Activated CD4-positive, alpha-beta memory T cell treated with anti-CD3 and anti-CD28 coated beads for 36 hours (primary cell): ENCODE results near the gene SEMA4C. TPM values are rescaled to one million over a fixed set of nuclear protein-coding genes. Genes with fewer than 3 reads are reported as not detected.

Experiments
- CTCF ChIA-PET: fragments of 350-600 bp; sonication (Branson Sonifier 250); formaldehyde crosslinking; loops from one replicate; lab custom pipeline; 2021; ENCODE audit warnings: antibody characterized with exemption, inconsistent platforms; lab: Charles Lee
- POLR2A ChIA-PET: fragments of 350-600 bp; sonication (Branson Sonifier 250); formaldehyde crosslinking; loops from one replicate; lab custom pipeline; 2021; ENCODE audit warnings: antibody characterized with exemption; lab: Charles Lee
- DNase-seq: peaks from one replicate; pipeline ENCODE4 v3.0.0-alpha.2; 2020
- H3K27ac Mint-ChIP-seq: one replicate; pipeline ENCODE4 v1.8.0; 2021; ENCODE audit warnings: mixed read lengths
- H3K27me3 Mint-ChIP-seq: one replicate; pipeline ENCODE4 v1.8.0; 2021; ENCODE audit warnings: mixed read lengths
- H3K36me3 Mint-ChIP-seq: one replicate; pipeline ENCODE4 v1.8.0; 2021; ENCODE audit warnings: mixed read lengths
- H3K4me1 Mint-ChIP-seq: one replicate; pipeline ENCODE4 v1.8.0; 2021; ENCODE audit warnings: low read depth, mixed read lengths
- H3K4me3 Mint-ChIP-seq: one replicate; pipeline ENCODE4 v1.8.0; 2021; ENCODE audit warnings: mild to moderate bottlenecking, mixed read lengths
- H3K9me3 Mint-ChIP-seq: one replicate; pipeline ENCODE4 v1.8.0; 2021; ENCODE audit warnings: mixed read lengths
- intact Hi-C: fragments of 100-400 bp; cut with micrococcal nuclease; formaldehyde crosslinking; loops from one replicate; pipeline ENCODE4 v1.15.1; 2023
- total RNA-seq, 2 experiments: library from RNA; stranded (reverse); gene quantifications; one replicate each; pipeline ENCODE4 v1.2.3, GENCODE V29; 2021

SEMA4C gene
- total RNA-seq, 2 experiments from 2014 or later: 13.9 to 18.8 TPM

GRCh38 chr2:96859681-96860064 lies 10.2 kb downstream of the SEMA4C start:
- intact Hi-C loops: loop anchor here (2.0 to 5.0 kb wide), 2 partner anchors 15 to 42 kb away; partner anchors contain the start of gene CNNM3
- CTCF ChIA-PET: interaction anchor here (1.1 to 8.4 kb wide), 2 partner anchors 9 to 94 kb away, joined by 8 to 192 read pairs; no protein-coding TSS in a partner anchor
- Mint-ChIP-seq H3K27ac (no peak overlapping the region), H3K36me3 (peaks cover 19% of the 10 kb centered on the region), H3K4me1 (peaks cover 42% of the 10 kb centered on the region), H3K9me3 (no peaks in the 10 kb centered on the region), H3K4me3 (no peak overlapping the region), H3K27me3 (no peaks in the 10 kb centered on the region)
- POLR2A ChIA-PET: no interaction called here
- no peak for DNase-seq

DNA sequence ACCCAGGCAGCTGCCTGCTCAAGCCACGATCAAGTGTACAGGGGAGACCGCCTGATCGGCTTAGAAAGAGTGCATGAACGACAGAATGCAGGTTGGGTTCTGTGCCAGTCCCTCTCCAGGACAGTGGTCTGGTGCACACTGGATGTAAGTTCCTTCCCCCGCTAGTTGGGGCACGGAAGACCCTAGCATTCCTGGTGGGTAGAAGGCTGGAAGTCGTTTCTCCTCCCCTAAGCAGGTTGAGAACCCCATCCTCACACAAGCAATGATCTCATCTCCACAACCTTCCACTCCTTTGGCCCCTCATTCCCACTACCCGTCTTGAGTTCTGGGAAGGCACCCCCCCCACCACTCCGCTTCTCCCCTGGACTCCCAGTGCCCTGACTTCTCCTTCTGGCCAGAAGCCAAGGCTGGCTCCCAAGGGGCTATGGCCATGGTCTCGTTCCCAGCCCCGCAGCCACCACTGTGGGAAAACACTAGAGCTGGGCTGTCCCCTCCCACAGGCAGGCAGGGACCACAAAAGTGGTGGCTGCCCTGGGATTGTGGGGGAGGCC lies 10.7 kb downstream of the SEMA4C start:
- peaks cover 19% of the 10 kb centered on the region for H3K36me3 Mint-ChIP-seq
- no peaks in the 10 kb centered on the region for H3K9me3 Mint-ChIP-seq
- intact Hi-C loops: loop anchor here (2.0 to 5.0 kb wide), 2 partner anchors 16 to 42 kb away; partner anchors contain the start of gene CNNM3
- DNase-seq: no peak
- ChIA-PET POLR2A (interaction anchor here (1.4 to 3.1 kb wide), 2 partner anchors 10 to 16 kb away, joined by 4 to 21 read pairs; no protein-coding TSS in a partner anchor), CTCF (interaction anchor here (2.5 to 8.4 kb wide), 3 partner anchors 11 to 253 kb away, joined by 36 to 192 read pairs (median 72); partner anchors contain the start of genes ANKRD36 and SEMA4C)
- H3K27ac Mint-ChIP-seq: no peak overlapping the region
- H3K27me3 Mint-ChIP-seq: no peaks in the 10 kb centered on the region
- peaks cover 42% of the 10 kb centered on the region for H3K4me1 Mint-ChIP-seq
- peak overlapping the region; percentile 48 for H3K4me3 Mint-ChIP-seq

GRCh38 chr2:96857667-96858372 lies 12.1 kb downstream of the SEMA4C start, which contains the start of gene ANKRD39:
Gene ANKRD39, minus strand, starts transcription at chr2:96858016. Its CDS starts 29 bp downstream, at chr2:96857987.
- peaks cover 22% of the 10 kb centered on the region for H3K36me3 Mint-ChIP-seq
- peak within 1 kb of the TSS; percentile 84 for H3K27ac Mint-ChIP-seq
- H3K9me3 Mint-ChIP-seq: no peaks in the 10 kb centered on the region
- no peaks in the 10 kb centered on the region for H3K27me3 Mint-ChIP-seq
- peaks cover 43% of the 10 kb centered on the region for H3K4me1 Mint-ChIP-seq
- DNase-seq: peak; percentile 98
- CTCF ChIA-PET: interaction anchor here (0.6 to 8.4 kb wide), 30 partner anchors 10 to 741 kb away, joined by 3 to 192 read pairs (median 10); partner anchors contain the start of genes ANKRD36, CNNM3, KANSL3 and SEMA4C
- H3K4me3 Mint-ChIP-seq: peak within 1 kb of the TSS; percentile 93
- intact Hi-C loops: loop anchor here (1.0 to 5.0 kb wide), 5 partner anchors 17 to 254 kb away; partner anchors contain the start of gene CNNM3
- POLR2A ChIA-PET: interaction anchor here (0.6 to 3.1 kb wide), 21 partner anchors 9 to 255 kb away, joined by 3 to 21 read pairs (median 4); partner anchors contain the start of genes ANKRD36, CNNM3 and KANSL3

DNA sequence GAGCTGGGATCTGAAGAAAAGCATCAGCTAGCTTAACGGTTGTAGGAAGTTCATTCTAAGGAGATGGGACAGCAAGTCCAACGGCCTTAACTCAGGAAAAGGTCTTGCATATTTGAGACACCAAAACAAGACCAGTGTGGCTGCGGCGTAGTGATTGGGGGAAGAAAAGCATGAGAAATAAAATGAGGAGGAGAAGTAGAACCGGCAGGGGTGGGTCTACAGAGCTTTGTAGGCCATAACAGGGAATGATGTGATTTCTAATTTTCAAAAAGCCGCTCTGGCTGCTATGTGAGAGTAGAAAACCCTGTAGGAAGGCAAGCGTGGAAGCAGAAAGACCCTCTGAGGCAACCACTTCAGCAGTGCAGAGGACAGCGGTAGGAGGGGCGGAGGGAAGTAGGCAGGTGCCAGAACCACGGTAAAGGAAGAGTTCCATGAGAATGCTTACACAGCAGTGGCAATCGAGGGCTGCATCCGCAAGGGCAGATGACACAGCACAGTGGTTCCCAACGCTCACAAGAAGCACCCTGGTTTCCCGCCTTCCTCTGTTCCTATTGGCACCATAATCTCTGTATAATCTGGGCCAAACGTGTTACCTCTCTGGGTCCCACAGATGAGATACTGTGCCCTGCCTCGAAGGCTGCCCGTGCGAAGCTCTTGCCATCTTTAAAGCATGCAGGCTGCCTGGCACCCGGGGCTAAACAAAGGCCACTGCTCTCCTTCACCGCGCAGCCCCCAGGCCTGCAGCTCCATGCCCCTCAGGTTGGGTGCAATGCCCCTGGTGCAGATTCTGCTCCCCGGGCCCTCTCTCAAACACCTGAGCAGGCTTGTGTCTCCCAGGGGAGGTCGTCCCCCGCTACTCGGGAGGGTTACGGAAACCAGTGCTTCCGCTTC lies 12.9 kb downstream of the SEMA4C start:
- CTCF ChIA-PET: interaction anchor here (0.7 to 8.4 kb wide), 31 partner anchors 9 to 740 kb away, joined by 3 to 192 read pairs (median 9); partner anchors contain the start of genes ANKRD36, CNNM3, KANSL3 and SEMA4C
- Mint-ChIP-seq H3K27me3 (no peaks in the 10 kb centered on the region), H3K9me3 (no peaks in the 10 kb centered on the region), H3K36me3 (peaks cover 26% of the 10 kb centered on the region), H3K4me1 (peaks cover 42% of the 10 kb centered on the region), H3K27ac (peak overlapping the region; percentile 84), H3K4me3 (peak overlapping the region; percentile 93)
- POLR2A ChIA-PET: interaction anchor here (1.0 to 3.1 kb wide), 14 partner anchors 9 to 256 kb away, joined by 3 to 21 read pairs (median 6); partner anchors contain the start of genes ANKRD36, CNNM3 and KANSL3
- DNase-seq: peak; percentile 65
- intact Hi-C loops: loop anchor here (5.0 kb wide), 1 partner anchor 40 kb away; the partner anchor contains the start of gene CNNM3

DNA sequence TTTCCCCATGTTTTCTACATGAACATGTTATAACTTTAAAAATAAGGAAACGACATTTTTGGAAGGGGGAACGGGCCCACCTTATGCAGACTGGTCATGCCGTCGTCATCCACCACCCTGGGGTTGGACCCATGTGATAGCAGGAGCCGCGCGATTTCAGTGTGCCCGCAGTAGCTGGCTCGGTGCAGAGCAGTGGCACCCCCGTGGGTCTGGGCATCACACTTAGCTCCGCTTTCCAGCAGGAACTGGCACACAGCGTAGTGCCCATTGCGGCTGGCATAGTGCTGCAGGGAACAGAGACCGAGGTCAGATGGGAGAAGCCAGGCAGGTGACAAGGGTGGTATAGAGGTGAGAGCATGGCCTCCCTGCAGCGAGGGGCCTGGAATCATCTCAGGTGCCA lies 16.6 kb downstream of the SEMA4C start:
- ChIA-PET POLR2A (no interaction called here), CTCF (interaction anchor here (0.6 kb wide), 1 partner anchor 97 kb away, joined by 3 read pairs; no protein-coding TSS in a partner anchor)
- Mint-ChIP-seq H3K9me3 (no peaks in the 10 kb centered on the region), H3K27me3 (no peaks in the 10 kb centered on the region), H3K4me3 (no peak overlapping the region), H3K4me1 (peaks cover 16% of the 10 kb centered on the region), H3K36me3 (peaks cover 21% of the 10 kb centered on the region), H3K27ac (no peak overlapping the region)
- intact Hi-C loops: no loop called here
- DNase-seq: no peak

GRCh38 chr2:96852667-96853066 lies 17.2 kb downstream of the SEMA4C start:
- no peak for DNase-seq
- Mint-ChIP-seq H3K36me3 (peaks cover 22% of the 10 kb centered on the region), H3K27me3 (no peaks in the 10 kb centered on the region), H3K4me1 (peaks cover 16% of the 10 kb centered on the region), H3K4me3 (no peak overlapping the region), H3K9me3 (no peaks in the 10 kb centered on the region), H3K27ac (no peak overlapping the region)
- intact Hi-C loops: no loop called here
- ChIA-PET CTCF (interaction anchor here (0.6 to 0.7 kb wide), 3 partner anchors 16 to 243 kb away, joined by 3 read pairs; no protein-coding TSS in a partner anchor), POLR2A (interaction anchor here (2.5 kb wide), 1 partner anchor 10 kb away, joined by 8 read pairs; no protein-coding TSS in a partner anchor)

DNA sequence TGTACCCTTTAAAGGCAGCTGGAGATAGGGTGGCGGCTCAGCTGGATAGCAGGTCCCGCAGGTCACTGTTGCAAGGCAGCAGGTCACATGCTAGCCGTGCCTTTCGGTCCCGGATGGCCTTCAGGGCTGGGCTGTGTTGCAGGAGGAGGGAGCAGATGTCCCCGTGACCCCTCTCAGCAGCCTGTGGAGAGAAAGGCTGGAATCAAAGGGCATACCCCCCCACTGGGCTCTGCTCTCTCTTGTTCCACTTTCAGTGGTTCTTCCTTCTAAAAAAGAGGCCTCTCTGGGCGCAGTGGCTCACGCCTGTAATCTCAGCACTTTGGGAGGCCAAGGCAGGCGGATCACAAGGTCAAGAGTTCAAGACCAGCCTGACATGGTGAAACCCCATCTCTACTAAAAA lies 21.6 kb downstream of the SEMA4C start:
- peaks cover 2% of the 10 kb centered on the region for H3K4me1 Mint-ChIP-seq
- ChIA-PET CTCF (interaction anchor here (1.5 to 2.8 kb wide), 2 partner anchors 10 to 103 kb away, joined by 7 to 12 read pairs; partner anchors contain the start of gene ANKRD39), POLR2A (no interaction called here)
- H3K27me3 Mint-ChIP-seq: no peaks in the 10 kb centered on the region
- no peaks in the 10 kb centered on the region for H3K9me3 Mint-ChIP-seq
- intact Hi-C loops: no loop called here
- no peak overlapping the region for H3K27ac Mint-ChIP-seq
- no peak overlapping the region for H3K4me3 Mint-ChIP-seq
- no peak for DNase-seq
- peaks cover 23% of the 10 kb centered on the region for H3K36me3 Mint-ChIP-seq

DNA sequence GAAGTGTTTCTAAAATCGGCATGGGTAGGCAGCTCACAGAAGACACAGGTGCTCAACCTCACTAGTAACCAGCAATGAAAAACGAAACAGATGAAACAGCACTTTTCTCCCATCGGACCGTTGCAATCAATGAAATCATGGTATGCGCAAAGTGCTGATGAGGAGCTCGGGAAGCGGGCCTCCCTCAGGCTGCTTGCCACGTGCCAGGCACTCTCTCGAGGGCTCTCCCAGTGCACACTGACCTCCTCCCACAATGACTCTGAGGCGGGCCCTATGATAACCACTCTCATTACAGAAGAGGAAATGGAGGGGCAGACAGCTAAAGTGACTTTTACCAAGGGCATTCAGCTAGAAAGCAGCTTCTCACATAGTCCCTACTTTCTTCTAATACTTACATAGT lies 22.3 kb downstream of the SEMA4C start:
- Mint-ChIP-seq H3K27ac (no peak overlapping the region), H3K4me3 (no peak overlapping the region), H3K9me3 (no peaks in the 10 kb centered on the region), H3K36me3 (peaks cover 16% of the 10 kb centered on the region), H3K4me1 (no peaks in the 10 kb centered on the region), H3K27me3 (no peaks in the 10 kb centered on the region)
- ChIA-PET POLR2A (no interaction called here), CTCF (interaction anchor here (0.6 to 2.8 kb wide), 3 partner anchors 10 to 170 kb away, joined by 3 to 12 read pairs (median 7); partner anchors contain the start of gene ANKRD39)
- intact Hi-C loops: no loop called here
- DNase-seq: no peak

- H3K36me3 Mint-ChIP-seq: peaks cover 14% of the 10 kb centered on the region
- H3K27me3 Mint-ChIP-seq: no peaks in the 10 kb centered on the region
- ChIA-PET CTCF (interaction anchor here (2.8 kb wide), 1 partner anchor 11 kb away, joined by 12 read pairs; the partner anchor contains the start of gene ANKRD39), POLR2A (no interaction called here)
- no peak for DNase-seq
- no peak overlapping the region for H3K27ac Mint-ChIP-seq
- no peaks in the 10 kb centered on the region for H3K4me1 Mint-ChIP-seq
- intact Hi-C loops: no loop called here
- H3K9me3 Mint-ChIP-seq: no peaks in the 10 kb centered on the region
- H3K4me3 Mint-ChIP-seq: no peak overlapping the region
These were observed 23.1 kb downstream of the SEMA4C start for GRCh38 chr2:96846825-96847224.

DNA sequence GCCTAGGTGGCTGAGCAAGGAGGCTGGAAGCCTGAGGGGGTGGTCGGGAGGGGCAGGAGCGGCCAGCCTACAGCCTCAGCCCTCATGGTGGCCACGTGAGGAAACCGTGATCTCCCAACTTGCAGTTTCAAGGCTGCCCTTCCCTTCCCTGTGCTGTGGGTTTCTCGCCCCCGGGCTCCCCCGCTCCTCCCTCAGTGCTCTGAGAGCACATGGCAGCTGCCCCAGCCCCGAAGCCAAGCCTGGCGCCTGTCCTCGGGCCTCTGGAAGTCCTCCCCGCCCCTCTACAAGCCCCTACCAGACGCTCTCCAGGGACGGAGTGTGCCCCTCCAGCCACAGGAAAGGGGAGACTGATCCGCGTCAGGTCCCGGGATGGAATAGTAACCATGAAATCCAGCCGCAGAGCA lies 25.5 kb downstream of the SEMA4C start:
- ChIA-PET POLR2A (no interaction called here), CTCF (no interaction called here)

More for the DNA sequence above, 25.5 kb downstream of the SEMA4C start:
- Mint-ChIP-seq H3K4me3 (no peak overlapping the region), H3K4me1 (peaks cover 15% of the 10 kb centered on the region), H3K27me3 (no peaks in the 10 kb centered on the region), H3K36me3 (peaks cover 15% of the 10 kb centered on the region), H3K27ac (no peak overlapping the region), H3K9me3 (no peaks in the 10 kb centered on the region)
- no peak for DNase-seq
- intact Hi-C loops: no loop called here
